GM06990 (cell line): ENCODE measurements around the gene LYZL1.
A peak's percentile ranks its signal among the peaks of the same experiment; 100 is the strongest.

ENCODE experiments used
- DNase-seq: peaks from one replicate; pipeline ENCODE4 v3.0.0-alpha.2; 2011; ENCODE audit not compliant: insufficient read length; ENCODE audit errors: extremely low read depth
- H3K27me3 ChIP-seq: replicated peaks from 2 replicates; pipeline ENCODE4 v1.6.0; 2011; ENCODE audit warnings: low read length; ENCODE audit not compliant: control insufficient read depth, insufficient read depth
- H3K36me3 ChIP-seq: 2 replicates; pipeline ENCODE4 v1.5.1; 2011; ENCODE audit warnings: low read length; ENCODE audit not compliant: control insufficient read depth, insufficient read depth
- H3K4me3 ChIP-seq: replicated peaks from 2 replicates; pipeline ENCODE4 v1.5.1; 2011; ENCODE audit warnings: low read depth, mild to moderate bottlenecking, control low read depth, low read length
- CTCF ChIP-seq: IDR thresholded peaks from 2 replicates; pipeline ENCODE4 v1.5.1; 2011; ENCODE audit warnings: low read length, control low read depth, mild to moderate bottlenecking, inconsistent platforms; ENCODE audit not compliant: insufficient read depth, poor library complexity, severe bottlenecking

LYZL1 gene

GRCh38 chr10:29273478-29273877 is 15.4 kb upstream of the LYZL1 start:
- Histone ChIP-seq H3K36me3 (no peaks in the 10 kb centered on the region), H3K27me3 (no peaks in the 10 kb centered on the region), H3K4me3 (no peak overlapping the region)
- DNase-seq: no peak
- TF ChIP-seq CTCF: no peak

- TF ChIP-seq CTCF: no peak
- Histone ChIP-seq H3K36me3 (no peaks in the 10 kb centered on the region), H3K4me3 (no peak overlapping the region), H3K27me3 (no peaks in the 10 kb centered on the region)
- DNase-seq: no peak
Measured at GRCh38 chr10:29276251-29276850, 12.5 kb upstream of the LYZL1 start.

- no peak for TF ChIP-seq CTCF
- DNase-seq: no peak
- H3K27me3 ChIP-seq: no peaks in the 10 kb centered on the region
- no peak overlapping the region for H3K4me3 ChIP-seq
- H3K36me3 ChIP-seq: no peaks in the 10 kb centered on the region
Measured at GRCh38 chr10:29277296-29277695, 11.6 kb upstream of the LYZL1 start.

GRCh38 chr10:29279779-29280487 is 8.9 kb upstream of the LYZL1 start:
- H3K27me3 ChIP-seq: no peaks in the 10 kb centered on the region
- H3K4me3 ChIP-seq: no peak overlapping the region
- no peak for DNase-seq
- TF ChIP-seq CTCF: no peak
- no peaks in the 10 kb centered on the region for H3K36me3 ChIP-seq

GRCh38 chr10:29280488-29280840 is 8.4 kb upstream of the LYZL1 start:
- no peaks in the 10 kb centered on the region for H3K27me3 ChIP-seq
- DNase-seq: no peak
- no peak overlapping the region for H3K4me3 ChIP-seq
- no peaks in the 10 kb centered on the region for H3K36me3 ChIP-seq
- TF ChIP-seq CTCF: no peak

DNA sequence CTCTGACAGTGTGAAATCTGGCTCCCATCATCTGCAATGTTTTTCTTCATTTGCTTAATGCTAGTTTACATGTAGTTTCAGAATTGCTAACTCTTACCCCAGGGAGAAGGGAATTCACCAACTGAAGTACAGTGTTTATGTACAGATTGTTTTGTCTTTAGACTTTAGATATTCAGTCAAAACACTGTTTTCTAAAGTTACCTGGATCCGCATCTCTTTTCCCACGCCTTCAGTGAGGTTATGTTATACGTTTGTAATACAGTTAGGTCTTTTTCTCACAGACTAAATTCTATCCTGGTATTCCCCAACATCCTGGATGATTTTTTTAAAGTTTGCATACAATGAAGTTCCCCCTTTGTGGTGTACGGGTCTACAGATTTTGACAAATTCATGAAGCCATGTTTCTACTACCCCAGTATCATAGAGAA is 3.2 kb upstream of the LYZL1 start:
- no peaks in the 10 kb centered on the region for H3K27me3 ChIP-seq
- H3K36me3 ChIP-seq: no peaks in the 10 kb centered on the region
- no peak for TF ChIP-seq CTCF
- H3K4me3 ChIP-seq: no peak overlapping the region
- DNase-seq: peak; percentile 49
